ENCODE results near the gene FGFR2. TPM values are rescaled to one million over a fixed set of nuclear protein-coding genes. Genes with fewer than 3 reads are reported as not detected.

The FGFR2 gene
- total and polyA plus RNA-seq, 2 donors (not counting 3 experiments of a cell fraction or from before 2014, with no cell fraction given): 0.06 TPM; not detected in 1

- POLR2A ChIA-PET: no interaction called here
Observed at GRCh38 chr10:121578298-121578697, 19.9 kb downstream of the FGFR2 start.

GRCh38 chr10:121577568-121577967, 20.7 kb downstream of the FGFR2 start:
- H3K27ac ChIP-seq (ENCODE audit: insufficient read depth, low read depth, low read length): no peak overlapping the region
- dilution Hi-C loops (cut with MboI; ENCODE audit: extremely low pct_ligation_motif_present, low sequenced_read_pairs): no loop called here
- H2AFZ ChIP-seq (ENCODE audit: low read depth, low read length): no peak overlapping the region
- no peak for TF ChIP-seq EZH2 (IDR thresholded peaks at IDR 0.05; ENCODE audit: borderline replicate concordance, low read depth, low read length, severe bottlenecking)
- POLR2A ChIA-PET: no interaction called here
- H4K20me1 ChIP-seq (replicated peaks; ENCODE audit: control insufficient read depth, extremely low read depth, insufficient read depth, low read length): no peaks in the 10 kb centered on the region
- DNase-seq (ENCODE audit: low read depth, low spot score) (no peak), FAIRE-seq (no peak)
- H3K4me3 ChIP-seq (replicated peaks in 1 of 3; ENCODE audit: insufficient read depth in 1 of 3, low read depth in 1 of 3, low read length in 3 of 3): no peak overlapping the region
- intact Hi-C loops (cut with micrococcal nuclease): no loop called here
- H3K27me3 ChIP-seq (ENCODE audit: control insufficient read depth in 2 of 2, insufficient read depth in 2 of 2, low read length in 2 of 2): no peaks in the 10 kb centered on the region
- no peak overlapping the region for H3K9ac ChIP-seq (replicated peaks; ENCODE audit: extremely low read depth, insufficient read depth, low read length)
- BruUV-seq (replicated peaks): no TSS peak
- H3K9me1 ChIP-seq (replicated peaks; ENCODE audit: control insufficient read depth, extremely low read depth, insufficient read depth, low read length): no peaks in the 10 kb centered on the region
- H3K36me3 ChIP-seq (ENCODE audit: control insufficient read depth in 2 of 2, extremely low read depth in 1 of 2, insufficient read depth in 2 of 2, low read length in 2 of 2): no peaks in the 10 kb centered on the region
- CTCF ChIA-PET: no interaction called here
- H3K4me1 ChIP-seq (ENCODE audit: control insufficient read depth, extremely low read depth, insufficient read depth, low read length): no peaks in the 10 kb centered on the region
- H3K79me2 ChIP-seq (ENCODE audit: control insufficient read depth, insufficient read depth, low read length): no peaks in the 10 kb centered on the region
- no peak overlapping the region for H3K4me2 ChIP-seq (ENCODE audit: insufficient read depth, low read length)
- no peaks in the 10 kb centered on the region for H3K9me3 ChIP-seq (replicated peaks; ENCODE audit: control insufficient read depth, insufficient read depth, low read length)

More at GRCh38 chr10:121578298-121578697, 19.9 kb downstream of the FGFR2 start:
- BruUV-seq (replicated peaks): no TSS peak
- dilution Hi-C loops (cut with MboI; ENCODE audit: extremely low pct_ligation_motif_present, low sequenced_read_pairs) (no loop called here), intact Hi-C loops (cut with micrococcal nuclease) (no loop called here)
- no peaks in the 10 kb centered on the region for H3K9me1 ChIP-seq (replicated peaks; ENCODE audit: control insufficient read depth, extremely low read depth, insufficient read depth, low read length)
- no peak overlapping the region for H3K9ac ChIP-seq (replicated peaks; ENCODE audit: extremely low read depth, insufficient read depth, low read length)
- CTCF ChIA-PET: no interaction called here
- TF ChIP-seq MYC (IDR thresholded peaks at IDR 0.05; ENCODE audit: low read depth, low read length) (no peak), EZH2 (IDR thresholded peaks at IDR 0.05; ENCODE audit: borderline replicate concordance, low read depth, low read length, severe bottlenecking) (no peak), JUN (IDR thresholded peaks at IDR 0.05; ENCODE audit: borderline replicate concordance, insufficient read depth, insufficient read length, low read depth) (no peak), GATA2 (IDR thresholded peaks at IDR 0.05; ENCODE audit: insufficient read depth, insufficient read length, low read depth, low read length) (no peak), POLR2AphosphoS5 (IDR thresholded peaks at IDR 0.05; ENCODE audit: insufficient read depth, low read depth, low read length) (no peak)
- no peaks in the 10 kb centered on the region for H3K27me3 ChIP-seq (ENCODE audit: control insufficient read depth in 2 of 2, insufficient read depth in 2 of 2, low read length in 2 of 2)
- no peak overlapping the region for H3K27ac ChIP-seq (ENCODE audit: insufficient read depth, low read depth, low read length)
- FAIRE-seq (no peak), DNase-seq (ENCODE audit: low read depth, low spot score) (no peak)
- no peaks in the 10 kb centered on the region for H3K4me1 ChIP-seq (ENCODE audit: control insufficient read depth, extremely low read depth, insufficient read depth, low read length)
- H2AFZ ChIP-seq (ENCODE audit: low read depth, low read length): no peak overlapping the region
- H3K4me3 ChIP-seq (replicated peaks in 1 of 3; ENCODE audit: insufficient read depth in 1 of 3, low read depth in 1 of 3, low read length in 3 of 3): no peak overlapping the region
- H4K20me1 ChIP-seq (replicated peaks; ENCODE audit: control insufficient read depth, extremely low read depth, insufficient read depth, low read length): no peaks in the 10 kb centered on the region
- H3K9me3 ChIP-seq (replicated peaks; ENCODE audit: control insufficient read depth, insufficient read depth, low read length): no peaks in the 10 kb centered on the region
- H3K4me2 ChIP-seq (ENCODE audit: insufficient read depth, low read length): no peak overlapping the region
- no peaks in the 10 kb centered on the region for H3K36me3 ChIP-seq (ENCODE audit: control insufficient read depth in 2 of 2, extremely low read depth in 1 of 2, insufficient read depth in 2 of 2, low read length in 2 of 2)
- no peaks in the 10 kb centered on the region for H3K79me2 ChIP-seq (ENCODE audit: control insufficient read depth, insufficient read depth, low read length)
